ENCODE data around the gene HDDC2.
A peak's percentile ranks its signal among the peaks of the same experiment; 100 is the strongest.
"Not testable (repeated sequence)": the region's sequence is repeated elsewhere in the genome, so short reads cannot be mapped to it uniquely, and the experiment has no call there.

The HDDC2 gene

GRCh38 chr6:125304970-125305660, 3.3 kb upstream of the HDDC2 start:
- DNase-seq, result no peak

GRCh38 chr6:125303512-125303854, 1.7 kb upstream of the HDDC2 start:
- no peak for DNase-seq

GRCh38 chr6:125302840-125303511, 1.2 kb upstream of the HDDC2 start:
- no peak for DNase-seq

GRCh38 chr6:125300992-125301434, 754 bp downstream of the HDDC2 start:
- DNase-seq, result no peak

- DNase-seq, result no peak
These were observed 2.5 kb downstream of the HDDC2 start for GRCh38 chr6:125299257-125299656.

GRCh38 chr6:125296471-125296870, 5.3 kb downstream of the HDDC2 start:
- no peak for DNase-seq

- DNase-seq, result no peak
These were observed 6.8 kb downstream of the HDDC2 start for GRCh38 chr6:125294925-125295324.

- DNase-seq, result no peak
These were observed 7.7 kb downstream of the HDDC2 start for GRCh38 chr6:125294036-125294435.

- DNase-seq, result no peak
These were observed 8.2 kb downstream of the HDDC2 start for GRCh38 chr6:125293587-125293986.

- no peak for DNase-seq
These were observed 14.0 kb downstream of the HDDC2 start for GRCh38 chr6:125287718-125288117.

GRCh38 chr6:125285936-125286335, 15.8 kb downstream of the HDDC2 start:
- no peak for DNase-seq

- DNase-seq, result no peak
These were observed 16.4 kb downstream of the HDDC2 start for GRCh38 chr6:125285353-125285752.

GRCh38 chr6:125282470-125282869, 19.3 kb downstream of the HDDC2 start:
- DNase-seq, result not testable (repeated sequence)

GRCh38 chr6:125280370-125281035, 21.3 kb downstream of the HDDC2 start:
- not testable (repeated sequence) for DNase-seq

GRCh38 chr6:125279961-125280360, 21.8 kb downstream of the HDDC2 start:
- DNase-seq, result no peak

- DNase-seq, result no peak
These were observed 23.9 kb downstream of the HDDC2 start for GRCh38 chr6:125277838-125278237.

- no peak for DNase-seq
These were observed 26.0 kb downstream of the HDDC2 start for GRCh38 chr6:125275779-125276178.

- DNase-seq, result no peak
These were observed 26.8 kb downstream of the HDDC2 start for GRCh38 chr6:125274935-125275334.

- DNase-seq, result peak; percentile 7
These were observed 27.8 kb downstream of the HDDC2 start for GRCh38 chr6:125273965-125274364.

- no peak for DNase-seq
These were observed 28.5 kb downstream of the HDDC2 start for GRCh38 chr6:125273251-125273650.

- DNase-seq, result no peak
These were observed 30.1 kb downstream of the HDDC2 start for GRCh38 chr6:125271486-125272159.

GRCh38 chr6:125270380-125270779, 31.4 kb downstream of the HDDC2 start:
- no peak for DNase-seq

GRCh38 chr6:125269328-125269985, 32.3 kb downstream of the HDDC2 start:
- DNase-seq, result no peak

Data from T1000 (cell line).